Stimulated activated naive CD8-positive, alpha-beta T cell treated with anti-CD3 and anti-CD28 coated beads, Interleukin-15, Interleukin-2, amounts not matched to agents 100 ng/mL and 50 ng/mL, for 24 hours (primary cell): ENCODE data around the gene GABRR1.
"Not testable (repeated sequence)": the region's sequence is repeated elsewhere in the genome, so short reads cannot be mapped to it uniquely, and the experiment has no call there.

Experiments used
- H3K27ac Mint-ChIP-seq: one replicate; pipeline ENCODE4 v1.8.0; 2021; ENCODE audit warnings: mild to moderate bottlenecking, mixed read lengths
- H3K27me3 Mint-ChIP-seq: one replicate; pipeline ENCODE4 v1.8.0; 2021; ENCODE audit warnings: mixed read lengths
- H3K36me3 Mint-ChIP-seq: one replicate; pipeline ENCODE4 v1.8.0; 2021; ENCODE audit warnings: low read depth, mixed read lengths
- H3K4me1 Mint-ChIP-seq: one replicate; pipeline ENCODE4 v1.8.0; 2021; ENCODE audit warnings: low read depth, mixed read lengths
- H3K4me3 Mint-ChIP-seq: one replicate; pipeline ENCODE4 v1.8.0; 2021; ENCODE audit warnings: mild to moderate bottlenecking, mixed read lengths
- H3K9me3 Mint-ChIP-seq: one replicate; pipeline ENCODE4 v1.8.0; 2021; ENCODE audit warnings: mixed read lengths

GABRR1 gene

GRCh38 chr6:89242574-89243330, 25.6 kb upstream of the GABRR1 start:
- Mint-ChIP-seq H3K27ac (no peak overlapping the region), H3K4me1 (peaks cover 12% of the 10 kb centered on the region), H3K36me3 (no peaks in the 10 kb centered on the region), H3K27me3 (peaks cover 9% of the 10 kb centered on the region), H3K4me3 (no peak overlapping the region), H3K9me3 (no peaks in the 10 kb centered on the region)

- no peak overlapping the region for H3K4me3 Mint-ChIP-seq
- peaks cover 12% of the 10 kb centered on the region for H3K4me1 Mint-ChIP-seq
- no peak overlapping the region for H3K27ac Mint-ChIP-seq
- no peaks in the 10 kb centered on the region for H3K36me3 Mint-ChIP-seq
- H3K9me3 Mint-ChIP-seq, result no peaks in the 10 kb centered on the region
- peaks cover 22% of the 10 kb centered on the region for H3K27me3 Mint-ChIP-seq
Measured at GRCh38 chr6:89239338-89239737, 22.2 kb upstream of the GABRR1 start.

- no peak overlapping the region for H3K27ac Mint-ChIP-seq
- peaks cover 30% of the 10 kb centered on the region for H3K27me3 Mint-ChIP-seq
- H3K9me3 Mint-ChIP-seq, result no peaks in the 10 kb centered on the region
- H3K4me1 Mint-ChIP-seq, result peaks cover 19% of the 10 kb centered on the region
- H3K4me3 Mint-ChIP-seq, result no peak overlapping the region
- no peaks in the 10 kb centered on the region for H3K36me3 Mint-ChIP-seq
Measured at GRCh38 chr6:89237158-89237557, 20.0 kb upstream of the GABRR1 start.

GRCh38 chr6:89233605-89234004, 16.4 kb upstream of the GABRR1 start:
- Mint-ChIP-seq H3K27me3 (peaks cover 34% of the 10 kb centered on the region), H3K4me3 (peak overlapping the region; percentile 60)
- not testable (repeated sequence) for H3K9me3 Mint-ChIP-seq, H3K27ac Mint-ChIP-seq, H3K36me3 Mint-ChIP-seq, H3K4me1 Mint-ChIP-seq

- peaks cover 6% of the 10 kb centered on the region for H3K27me3 Mint-ChIP-seq
- no peak overlapping the region for H3K4me3 Mint-ChIP-seq
- no peaks in the 10 kb centered on the region for H3K9me3 Mint-ChIP-seq
- no peak overlapping the region for H3K27ac Mint-ChIP-seq
- no peaks in the 10 kb centered on the region for H3K36me3 Mint-ChIP-seq
- no peaks in the 10 kb centered on the region for H3K4me1 Mint-ChIP-seq
Measured at GRCh38 chr6:89222712-89223039, 5.5 kb upstream of the GABRR1 start.

GRCh38 chr6:89221971-89222711, 5.0 kb upstream of the GABRR1 start:
- no peaks in the 10 kb centered on the region for H3K4me1 Mint-ChIP-seq
- H3K9me3 Mint-ChIP-seq, result no peaks in the 10 kb centered on the region
- no peaks in the 10 kb centered on the region for H3K36me3 Mint-ChIP-seq

GRCh38 chr6:89221129-89221528, 4.0 kb upstream of the GABRR1 start:
- no peaks in the 10 kb centered on the region for H3K36me3 Mint-ChIP-seq
- no peaks in the 10 kb centered on the region for H3K4me1 Mint-ChIP-seq
- no peaks in the 10 kb centered on the region for H3K9me3 Mint-ChIP-seq
- H3K4me3 Mint-ChIP-seq, result no peak overlapping the region
- no peak overlapping the region for H3K27ac Mint-ChIP-seq
- H3K27me3 Mint-ChIP-seq, result peaks cover 6% of the 10 kb centered on the region

More at GRCh38 chr6:89221971-89222711, 5.0 kb upstream of the GABRR1 start:
- H3K27me3 Mint-ChIP-seq, result peaks cover 6% of the 10 kb centered on the region
- H3K27ac Mint-ChIP-seq, result no peak overlapping the region
- H3K4me3 Mint-ChIP-seq, result no peak overlapping the region

GRCh38 chr6:89216411-89216810, 747 bp downstream of the GABRR1 start:
- Mint-ChIP-seq H3K27ac (no peak overlapping the region), H3K4me3 (no peak overlapping the region), H3K9me3 (no peaks in the 10 kb centered on the region), H3K27me3 (peaks cover 4% of the 10 kb centered on the region), H3K4me1 (no peaks in the 10 kb centered on the region), H3K36me3 (no peaks in the 10 kb centered on the region)

GRCh38 chr6:89215391-89215790, 1.8 kb downstream of the GABRR1 start:
- H3K4me1 Mint-ChIP-seq, result no peaks in the 10 kb centered on the region
- peaks cover 10% of the 10 kb centered on the region for H3K27me3 Mint-ChIP-seq
- no peak overlapping the region for H3K4me3 Mint-ChIP-seq
- H3K27ac Mint-ChIP-seq, result no peak overlapping the region
- H3K9me3 Mint-ChIP-seq, result no peaks in the 10 kb centered on the region
- no peaks in the 10 kb centered on the region for H3K36me3 Mint-ChIP-seq

GRCh38 chr6:89214197-89214596, 3.0 kb downstream of the GABRR1 start:
- H3K4me1 Mint-ChIP-seq, result no peaks in the 10 kb centered on the region

GRCh38 chr6:89212472-89212871, 4.7 kb downstream of the GABRR1 start:
- Mint-ChIP-seq H3K4me1 (no peaks in the 10 kb centered on the region), H3K27me3 (peaks cover 7% of the 10 kb centered on the region), H3K4me3 (no peak overlapping the region), H3K9me3 (no peaks in the 10 kb centered on the region), H3K27ac (no peak overlapping the region), H3K36me3 (no peaks in the 10 kb centered on the region)

More at GRCh38 chr6:89214197-89214596, 3.0 kb downstream of the GABRR1 start:
- Mint-ChIP-seq H3K27me3 (peaks cover 10% of the 10 kb centered on the region), H3K9me3 (no peaks in the 10 kb centered on the region), H3K36me3 (no peaks in the 10 kb centered on the region), H3K27ac (no peak overlapping the region), H3K4me3 (no peak overlapping the region)

- Mint-ChIP-seq H3K27ac (no peak overlapping the region), H3K4me1 (no peaks in the 10 kb centered on the region), H3K36me3 (no peaks in the 10 kb centered on the region), H3K4me3 (no peak overlapping the region), H3K27me3 (peaks cover 7% of the 10 kb centered on the region), H3K9me3 (no peaks in the 10 kb centered on the region)
Measured at GRCh38 chr6:89209457-89209856, 7.7 kb downstream of the GABRR1 start.

GRCh38 chr6:89208551-89208950, 8.6 kb downstream of the GABRR1 start:
- Mint-ChIP-seq H3K27me3 (peaks cover 7% of the 10 kb centered on the region), H3K27ac (no peak overlapping the region), H3K4me1 (no peaks in the 10 kb centered on the region), H3K36me3 (no peaks in the 10 kb centered on the region), H3K4me3 (no peak overlapping the region), H3K9me3 (no peaks in the 10 kb centered on the region)

GRCh38 chr6:89205819-89206218, 11.3 kb downstream of the GABRR1 start:
- Mint-ChIP-seq H3K4me1 (no peaks in the 10 kb centered on the region), H3K36me3 (no peaks in the 10 kb centered on the region), H3K27ac (no peak overlapping the region), H3K27me3 (peaks cover under 1% of the 10 kb centered on the region), H3K4me3 (no peak overlapping the region), H3K9me3 (no peaks in the 10 kb centered on the region)

- Mint-ChIP-seq H3K4me3 (no peak overlapping the region), H3K27ac (no peak overlapping the region), H3K4me1 (no peaks in the 10 kb centered on the region), H3K27me3 (no peaks in the 10 kb centered on the region), H3K9me3 (no peaks in the 10 kb centered on the region), H3K36me3 (no peaks in the 10 kb centered on the region)
Measured at GRCh38 chr6:89204096-89204495, 13.1 kb downstream of the GABRR1 start.
